ENCODE measurements around the gene ANKRD33. TPM values are rescaled to one million over a fixed set of nuclear protein-coding genes. Genes with fewer than 3 reads are reported as not detected.

ANKRD33 gene
- total RNA-seq, 6 experiments from 2014 or later: not detected

- H3K27me3 Mint-ChIP-seq (ENCODE audit: insufficient read depth): peaks cover 39% of the 10 kb centered on the region
- no peaks in the 10 kb centered on the region for H3K36me3 Mint-ChIP-seq (ENCODE audit: low read depth)
- no peak for TF ChIP-seq CTCF (IDR thresholded peaks at IDR 0.05)
- H3K4me1 Mint-ChIP-seq (ENCODE audit: low read depth): no peaks in the 10 kb centered on the region
- peak within 1 kb of the TSS; percentile 28 for H3K4me3 Mint-ChIP-seq
- no peaks in the 10 kb centered on the region for H3K9me3 Mint-ChIP-seq
- DNase-seq: no peak
- H3K27ac Mint-ChIP-seq: no peak within 1 kb of the TSS
These were observed 39.6 kb upstream of the ANKRD33 start, which contains the start of gene FIGNL2 for GRCh38 chr12:51848326-51848727. FIGNL2 (minus strand) TSS chr12:51848718; CDS start chr12:51822413, 26,305 bp downstream.

DNA sequence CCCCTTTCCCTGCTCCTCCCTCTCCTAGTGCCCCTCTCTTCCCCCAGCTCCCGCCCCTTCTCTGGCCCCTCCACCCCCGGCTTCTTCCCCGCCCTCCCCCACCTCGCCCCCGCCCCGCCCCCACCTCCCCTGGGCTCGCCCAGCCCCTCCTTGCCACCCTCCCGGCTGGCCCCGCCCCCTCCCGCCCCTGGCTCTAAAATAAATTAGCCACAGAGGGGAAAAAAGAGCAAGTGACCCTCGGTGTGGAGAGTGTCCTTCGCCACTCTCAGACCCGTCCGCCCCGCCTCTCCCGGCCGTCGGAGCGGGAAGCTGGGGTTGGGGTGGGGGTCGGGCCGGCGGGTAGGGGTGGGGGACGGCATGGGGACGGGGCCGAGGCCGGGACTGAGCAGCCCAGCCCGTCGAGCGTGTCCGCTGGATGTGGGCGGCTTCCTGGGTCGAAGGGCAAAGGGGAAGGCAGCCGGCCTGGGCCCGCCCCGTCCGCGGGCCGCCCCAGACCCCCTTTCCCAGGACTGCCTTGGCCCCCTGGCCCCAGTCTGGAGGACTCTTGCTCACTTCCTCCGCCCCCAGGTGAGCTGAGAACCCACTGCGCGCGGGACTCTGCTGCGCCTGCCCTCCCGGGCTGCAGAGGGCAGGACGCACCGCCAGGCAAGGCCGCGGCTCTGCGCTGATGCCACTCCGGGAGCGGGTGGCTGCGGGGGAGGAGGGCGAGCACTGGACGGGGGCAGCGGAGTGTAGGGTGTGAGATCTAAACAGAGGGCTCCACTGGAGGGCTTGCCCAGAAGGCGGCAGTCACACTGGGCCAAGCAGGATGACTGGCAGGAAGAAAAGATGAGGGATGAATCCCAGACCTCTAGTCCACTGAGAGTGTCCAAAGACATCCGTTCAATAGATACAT lies 38.8 kb upstream of the ANKRD33 start:
- H3K4me3 Mint-ChIP-seq: no peak overlapping the region
- peaks cover 35% of the 10 kb centered on the region for H3K27me3 Mint-ChIP-seq (ENCODE audit: insufficient read depth)
- H3K36me3 Mint-ChIP-seq (ENCODE audit: low read depth): no peaks in the 10 kb centered on the region
- no peak for TF ChIP-seq CTCF (IDR thresholded peaks at IDR 0.05)
- H3K27ac Mint-ChIP-seq: no peak overlapping the region
- no peak for DNase-seq
- no peaks in the 10 kb centered on the region for H3K9me3 Mint-ChIP-seq
- no peaks in the 10 kb centered on the region for H3K4me1 Mint-ChIP-seq (ENCODE audit: low read depth)

- DNase-seq: no peak
- H3K27me3 Mint-ChIP-seq (ENCODE audit: insufficient read depth): peaks cover 25% of the 10 kb centered on the region
- no peak overlapping the region for H3K4me3 Mint-ChIP-seq
- TF ChIP-seq CTCF (IDR thresholded peaks at IDR 0.05): no peak
- H3K27ac Mint-ChIP-seq: no peak overlapping the region
- H3K9me3 Mint-ChIP-seq: no peaks in the 10 kb centered on the region
- H3K4me1 Mint-ChIP-seq (ENCODE audit: low read depth): no peaks in the 10 kb centered on the region
- no peaks in the 10 kb centered on the region for H3K36me3 Mint-ChIP-seq (ENCODE audit: low read depth)
These were observed 37.6 kb upstream of the ANKRD33 start for GRCh38 chr12:51850081-51850964.

DNA sequence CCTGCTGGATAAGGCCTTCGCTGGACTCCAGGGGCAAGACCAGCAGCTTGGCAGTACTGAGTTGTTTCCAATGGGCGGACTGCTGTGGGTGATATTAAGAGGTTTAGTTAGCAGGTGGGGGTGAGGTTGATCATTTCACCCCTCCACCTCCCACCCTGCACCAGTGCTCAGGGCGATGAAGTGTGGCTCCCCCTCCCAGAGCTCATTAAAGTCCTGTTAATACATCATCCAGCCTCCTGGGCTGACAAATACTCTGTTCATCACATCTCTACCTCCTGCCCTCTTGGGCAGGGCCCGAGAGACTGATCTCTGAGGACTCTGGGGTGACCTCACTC lies 37.0 kb upstream of the ANKRD33 start:
- TF ChIP-seq CTCF (IDR thresholded peaks at IDR 0.05): no peak

DNA sequence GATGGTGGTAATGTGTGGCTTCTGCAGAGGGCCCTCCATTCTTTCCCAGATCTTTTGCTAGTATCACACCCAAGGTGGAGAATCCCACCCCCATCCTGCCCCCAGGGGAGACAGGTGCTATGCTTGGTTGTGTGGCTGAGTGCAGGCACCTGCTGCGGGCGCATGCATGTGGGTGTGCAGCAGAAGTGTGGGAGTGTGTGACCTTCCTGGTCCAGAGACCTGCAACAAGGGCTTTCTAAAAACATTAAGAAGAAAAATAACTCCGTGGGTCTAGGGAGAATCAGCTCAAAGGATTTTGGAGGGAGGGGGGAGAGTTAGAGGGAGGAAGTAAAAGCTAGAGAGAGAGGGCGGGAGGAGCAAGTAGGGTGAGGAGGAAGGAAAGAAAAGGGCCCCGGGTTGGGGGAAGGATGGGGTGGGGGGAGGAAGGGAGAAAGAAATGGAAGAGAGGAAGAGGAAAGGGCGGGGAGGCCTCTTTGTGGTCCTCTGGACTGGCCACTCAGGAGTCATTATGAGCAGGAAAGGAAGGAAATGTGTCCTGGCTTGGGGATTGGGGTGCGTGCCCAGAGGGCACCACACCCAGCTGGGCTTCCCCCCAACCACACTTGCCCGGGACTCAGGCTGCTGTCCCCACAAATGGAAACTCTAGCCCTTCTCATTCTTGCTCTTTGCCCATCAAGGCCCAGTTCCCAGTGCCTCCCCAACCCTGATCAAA lies 36.3 kb upstream of the ANKRD33 start:
- no peak overlapping the region for H3K27ac Mint-ChIP-seq
- no peak for TF ChIP-seq CTCF (IDR thresholded peaks at IDR 0.05)
- H3K4me3 Mint-ChIP-seq: no peak overlapping the region
- peaks cover 13% of the 10 kb centered on the region for H3K27me3 Mint-ChIP-seq (ENCODE audit: insufficient read depth)
- peaks cover 11% of the 10 kb centered on the region for H3K4me1 Mint-ChIP-seq (ENCODE audit: low read depth)
- no peaks in the 10 kb centered on the region for H3K9me3 Mint-ChIP-seq
- H3K36me3 Mint-ChIP-seq (ENCODE audit: low read depth): no peaks in the 10 kb centered on the region
- no peak for DNase-seq

More for the DNA sequence above, 37.0 kb upstream of the ANKRD33 start:
- no peaks in the 10 kb centered on the region for H3K9me3 Mint-ChIP-seq
- H3K27ac Mint-ChIP-seq: no peak overlapping the region
- no peaks in the 10 kb centered on the region for H3K36me3 Mint-ChIP-seq (ENCODE audit: low read depth)
- H3K4me3 Mint-ChIP-seq: no peak overlapping the region
- peaks cover 18% of the 10 kb centered on the region for H3K27me3 Mint-ChIP-seq (ENCODE audit: insufficient read depth)
- H3K4me1 Mint-ChIP-seq (ENCODE audit: low read depth): peaks cover 4% of the 10 kb centered on the region
- DNase-seq: no peak

Data from HFFc6 (cell line).